K562 (cell line): ENCODE measurements around the gene CNR2. TPM values are rescaled to one million over a fixed set of nuclear protein-coding genes. Genes with fewer than 3 reads are reported as not detected.

Experiments used
- BRD4 ChIP-seq: fragments of 200-600 bp; sonication (generic); IDR thresholded peaks from 2 replicates; pipeline ENCODE4 v1.6.1; 2017; ENCODE audit warnings: inconsistent platforms
- CREM ChIP-seq: IDR thresholded peaks from 2 replicates; pipeline ENCODE4 v1.6.1; 2014; ENCODE audit warnings: antibody characterized with exemption, low read depth
- E2F3 ChIP-seq: fragments of 250-450 bp; sonication (Bioruptor Pico); IDR thresholded peaks from 2 replicates; pipeline ENCODE4 v1.4.0; 2020; ENCODE audit warnings: mild to moderate bottlenecking
- HMGN3 ChIP-seq: IDR thresholded peaks from 2 replicates; pipeline ENCODE4 v1.6.1; 2011; ENCODE audit warnings: borderline replicate concordance, low read depth, mild to moderate bottlenecking, mixed read lengths, low read length; ENCODE audit not compliant: insufficient read length; ENCODE audit errors: extremely low read depth
- KLF16 ChIP-seq: IDR thresholded peaks from 2 replicates; pipeline ENCODE4 v1.6.1; 2016; ENCODE audit warnings: antibody characterized with exemption
- MEIS2 ChIP-seq: fragments of 450-650 bp; IDR thresholded peaks from 2 replicates; pipeline ENCODE4 v1.6.1; 2014; ENCODE audit warnings: mild to moderate bottlenecking; ENCODE audit not compliant: partially characterized antibody
- PYGO2 ChIP-seq: fragments of 450-650 bp; IDR thresholded peaks from 2 replicates; pipeline ENCODE4 v1.6.1; 2016; ENCODE audit warnings: mild to moderate bottlenecking, missing genetic modification characterization, moderate library complexity, missing compliant biosample characterization
- SIN3B ChIP-seq: fragments of 450-650 bp; IDR thresholded peaks from 2 replicates; pipeline ENCODE4 v1.6.1; 2017; ENCODE audit warnings: low read depth, mild to moderate bottlenecking, moderate library complexity
- TBL1XR1 ChIP-seq, 2 experiments: IDR thresholded peaks; 2 replicates each; pipeline ENCODE4 v1.6.1; 2012; ENCODE audit warnings: improper control_type of control experiment in 2 of 2, low read length in 2 of 2, mild to moderate bottlenecking in 1 of 2
- TEAD1 ChIP-seq, 2 experiments: fragments of 450-650 bp in 1 of 2; sonication (generic) in 1 of 2; formaldehyde crosslinking; IDR thresholded peaks; 2 replicates each; pipeline versions ENCODE4 v1.4.0 to v1.8.0; 2020 to 2022; ENCODE audit warnings: mild to moderate bottlenecking in 2 of 2, missing genetic modification reagents in 1 of 2
- TRIM24 ChIP-seq, 2 experiments: fragments of 450-650 bp; IDR thresholded peaks; 2 replicates each; pipeline ENCODE4 v1.6.1; 2016
- ZNF12 ChIP-seq: sonication (generic); formaldehyde crosslinking; IDR thresholded peaks from 2 replicates; pipeline ENCODE4 v1.4.0; 2020; ENCODE audit warnings: mild to moderate bottlenecking, missing genetic modification reagents
- ZNF175 ChIP-seq: fragments of 200-800 bp; sonication (Bioruptor generic); IDR thresholded peaks from 2 replicates; pipeline ENCODE4 v1.6.1; 2016; ENCODE audit warnings: low read depth, mild to moderate bottlenecking, missing genetic modification characterization, missing compliant biosample characterization
- ZNF77 ChIP-seq: fragments of 250-450 bp; sonication (Bioruptor Pico); IDR thresholded peaks from 2 replicates; pipeline ENCODE4 v1.5.0; 2020
- polyA plus RNA-seq, 8 experiments: library from polyadenylated mRNA; depleted of rRNA in 4 of 8; stranded (reverse) in 5 of 8; unstranded in 3 of 8; fragments of >200 nt; fragmentation: Nextera tagmentation in 2 of 8; fragmentation: Illumina TruSeq in 1 of 8; extraction: Ambion mirVana in 2 of 8; extraction: Trizol in 1 of 8; gene quantifications; 2 replicates each; pipeline versions ENCODE4 v1.2.1 to v1.2.3, GENCODE V29; 2011 to 2014; ENCODE audit warnings: inconsistent platforms in 1 of 8, missing spikeins in 1 of 8
- total RNA-seq, 7 experiments: library from RNA; depleted of rRNA in 6 of 7; stranded (reverse); fragments of >200 nt in 6 of 7; fragmentation: Illumina TruSeq in 2 of 7; extraction: Trizol in 2 of 7; gene quantifications; 2 replicates each; pipeline versions ENCODE4 v1.2.1 to v1.2.3, GENCODE V29; 2011 to 2021; ENCODE audit warnings: low replicate concordance in 1 of 7
- TF ChIP-seq, protein P1 (sequence below), 2 experiments: fragments of 150-350 bp in 1 of 2; IDR thresholded peaks; 2 replicates each; pipeline ENCODE4 v1.6.1; 2012 to 2016; ENCODE audit warnings: low read depth in 2 of 2, low read length in 2 of 2, mild to moderate bottlenecking in 1 of 2, moderate library complexity in 1 of 2
- TF ChIP-seq, protein P2 (sequence below): fragments of 200-800 bp; sonication (Bioruptor generic); IDR thresholded peaks from 2 replicates; pipeline ENCODE4 v1.6.1; 2017; ENCODE audit warnings: missing genetic modification characterization, missing compliant biosample characterization
- TF ChIP-seq, protein P3 (sequence below): sonication (generic); formaldehyde crosslinking; IDR thresholded peaks from 2 replicates; pipeline ENCODE4 v1.8.1; 2023; ENCODE audit warnings: mild to moderate bottlenecking, missing genetic modification reagents

CNR2 gene
- total and polyA plus RNA-seq, 9 of the 15 experiments (the other 6 are each of a cell fraction or from before 2014, with no cell fraction given), result not detected

DNA sequence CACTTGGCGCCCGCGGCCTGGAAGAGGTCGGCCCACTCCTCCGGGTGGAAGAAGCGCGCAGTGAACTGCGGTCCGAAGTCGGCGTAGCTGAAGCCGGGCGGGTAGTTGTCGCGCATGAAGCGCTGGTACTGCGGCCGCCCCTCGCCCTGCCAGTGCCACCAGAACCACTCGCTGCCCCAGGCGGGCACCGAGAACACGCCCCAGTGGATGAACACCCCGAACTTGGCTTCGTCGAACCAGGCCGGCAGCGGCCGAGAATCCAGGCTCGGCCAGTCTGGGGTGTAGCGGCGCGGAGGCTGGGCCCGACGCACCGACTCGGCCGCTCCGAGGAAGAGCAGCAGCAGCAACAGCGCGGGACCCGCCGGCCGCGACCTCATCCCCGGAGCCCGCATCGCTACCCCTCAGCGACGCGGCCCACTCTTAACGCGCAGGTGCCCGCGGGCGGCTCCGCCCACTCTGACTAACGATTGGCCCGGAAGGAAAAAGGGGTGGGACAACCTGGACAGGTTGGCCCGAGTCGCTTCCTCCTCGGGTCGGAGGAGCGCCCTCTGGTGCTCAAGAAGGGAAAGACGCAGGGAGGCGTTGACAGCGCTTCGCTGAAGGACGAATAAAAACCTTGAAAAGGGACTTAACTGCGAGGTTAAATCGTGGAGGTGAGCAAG is 45.1 kb downstream of the CNR2 start, which contains the start of gene FUCA1 (continued):
- TF ChIP-seq SIN3B (0 out of 2 replicates have a peak, but pooled peaks have one; percentile 19), BRD4 (no peak), PYGO2 (tag) (no peak), TEAD1 (CRISPR knock-in tag; IDR thresholded peaks at IDR 0.05) (peak; percentile 6 to 91; a peak in 2 of 4 replicates), TBL1XR1 (IDR thresholded peaks at IDR 0.05; ENCODE audit: low read length in 2 of 2) (0 out of 4 replicates have a peak, but pooled peaks of 1 of the 2 experiments have one; percentile 51), ZNF77 (CRISPR knock-in tag) (no peak), TRIM24 (IDR thresholded peaks at IDR 0.05) (no peak), MEIS2 (peak; percentile 76), CREM (peak; percentile 65), ZNF12 (peak; percentile 34; the same call in 1 of the 2 replicates), E2F3 (CRISPR knock-in tag) (0 out of 2 replicates have a peak, but pooled peaks have one; percentile 12), HMGN3 (peak; percentile 69), ZNF175 (CRISPR knock-in tag) (no peak), KLF16 (peak; percentile 59; the same call in 1 of the 2 replicates)
- TF ChIP-seq, protein P1, sequence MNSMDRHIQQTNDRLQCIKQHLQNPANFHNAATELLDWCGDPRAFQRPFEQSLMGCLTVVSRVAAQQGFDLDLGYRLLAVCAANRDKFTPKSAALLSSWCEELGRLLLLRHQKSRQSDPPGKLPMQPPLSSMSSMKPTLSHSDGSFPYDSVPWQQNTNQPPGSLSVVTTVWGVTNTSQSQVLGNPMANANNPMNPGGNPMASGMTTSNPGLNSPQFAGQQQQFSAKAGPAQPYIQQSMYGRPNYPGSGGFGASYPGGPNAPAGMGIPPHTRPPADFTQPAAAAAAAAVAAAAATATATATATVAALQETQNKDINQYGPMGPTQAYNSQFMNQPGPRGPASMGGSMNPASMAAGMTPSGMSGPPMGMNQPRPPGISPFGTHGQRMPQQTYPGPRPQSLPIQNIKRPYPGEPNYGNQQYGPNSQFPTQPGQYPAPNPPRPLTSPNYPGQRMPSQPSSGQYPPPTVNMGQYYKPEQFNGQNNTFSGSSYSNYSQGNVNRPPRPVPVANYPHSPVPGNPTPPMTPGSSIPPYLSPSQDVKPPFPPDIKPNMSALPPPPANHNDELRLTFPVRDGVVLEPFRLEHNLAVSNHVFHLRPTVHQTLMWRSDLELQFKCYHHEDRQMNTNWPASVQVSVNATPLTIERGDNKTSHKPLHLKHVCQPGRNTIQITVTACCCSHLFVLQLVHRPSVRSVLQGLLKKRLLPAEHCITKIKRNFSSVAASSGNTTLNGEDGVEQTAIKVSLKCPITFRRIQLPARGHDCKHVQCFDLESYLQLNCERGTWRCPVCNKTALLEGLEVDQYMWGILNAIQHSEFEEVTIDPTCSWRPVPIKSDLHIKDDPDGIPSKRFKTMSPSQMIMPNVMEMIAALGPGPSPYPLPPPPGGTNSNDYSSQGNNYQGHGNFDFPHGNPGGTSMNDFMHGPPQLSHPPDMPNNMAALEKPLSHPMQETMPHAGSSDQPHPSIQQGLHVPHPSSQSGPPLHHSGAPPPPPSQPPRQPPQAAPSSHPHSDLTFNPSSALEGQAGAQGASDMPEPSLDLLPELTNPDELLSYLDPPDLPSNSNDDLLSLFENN (IDR thresholded peaks at IDR 0.05; ENCODE audit: low read depth in 2 of 2, low read length in 2 of 2), result peak; percentile 18 to 20; a peak in 1 of 4 replicates
- TF ChIP-seq, protein P2, sequence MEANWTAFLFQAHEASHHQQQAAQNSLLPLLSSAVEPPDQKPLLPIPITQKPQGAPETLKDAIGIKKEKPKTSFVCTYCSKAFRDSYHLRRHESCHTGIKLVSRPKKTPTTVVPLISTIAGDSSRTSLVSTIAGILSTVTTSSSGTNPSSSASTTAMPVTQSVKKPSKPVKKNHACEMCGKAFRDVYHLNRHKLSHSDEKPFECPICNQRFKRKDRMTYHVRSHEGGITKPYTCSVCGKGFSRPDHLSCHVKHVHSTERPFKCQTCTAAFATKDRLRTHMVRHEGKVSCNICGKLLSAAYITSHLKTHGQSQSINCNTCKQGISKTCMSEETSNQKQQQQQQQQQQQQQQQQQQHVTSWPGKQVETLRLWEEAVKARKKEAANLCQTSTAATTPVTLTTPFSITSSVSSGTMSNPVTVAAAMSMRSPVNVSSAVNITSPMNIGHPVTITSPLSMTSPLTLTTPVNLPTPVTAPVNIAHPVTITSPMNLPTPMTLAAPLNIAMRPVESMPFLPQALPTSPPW (CRISPR knock-in tag), result no peak
- TF ChIP-seq, protein P3, sequence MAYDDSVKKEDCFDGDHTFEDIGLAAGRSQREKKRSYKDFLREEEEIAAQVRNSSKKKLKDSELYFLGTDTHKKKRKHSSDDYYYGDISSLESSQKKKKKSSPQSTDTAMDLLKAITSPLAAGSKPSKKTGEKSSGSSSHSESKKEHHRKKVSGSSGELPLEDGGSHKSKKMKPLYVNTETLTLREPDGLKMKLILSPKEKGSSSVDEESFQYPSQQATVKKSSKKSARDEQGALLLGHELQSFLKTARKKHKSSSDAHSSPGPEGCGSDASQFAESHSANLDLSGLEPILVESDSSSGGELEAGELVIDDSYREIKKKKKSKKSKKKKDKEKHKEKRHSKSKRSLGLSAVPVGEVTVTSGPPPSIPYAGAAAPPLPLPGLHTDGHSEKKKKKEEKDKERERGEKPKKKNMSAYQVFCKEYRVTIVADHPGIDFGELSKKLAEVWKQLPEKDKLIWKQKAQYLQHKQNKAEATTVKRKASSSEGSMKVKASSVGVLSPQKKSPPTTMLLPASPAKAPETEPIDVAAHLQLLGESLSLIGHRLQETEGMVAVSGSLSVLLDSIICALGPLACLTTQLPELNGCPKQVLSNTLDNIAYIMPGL (CRISPR knock-in tag), result peak; percentile 69
